HUDEP-2 (cell line): ENCODE data around the gene NR2F2.
"Not testable (repeated sequence)": the region's sequence is repeated elsewhere in the genome, so short reads cannot be mapped to it uniquely, and the experiment has no call there.

Experiments used
- DNase-seq, 76 experiments: peaks; one replicate each; lab custom pipeline; 2025; ENCODE audit not compliant: unreplicated experiment in 76 of 76; lab: John Stamatoyannopoulos, UW

Gene NR2F2

GRCh38 chr15:96365781-96366525 lies 35.5 kb downstream of the NR2F2 start:
- no peak for DNase-seq

- DNase-seq: no peak
Measured at GRCh38 chr15:96366526-96366877, 36.0 kb downstream of the NR2F2 start.

- DNase-seq: no peak
Measured at GRCh38 chr15:96367311-96368200, 37.1 kb downstream of the NR2F2 start.

GRCh38 chr15:96369351-96369750 lies 38.9 kb downstream of the NR2F2 start:
- no peak for DNase-seq

- no peak for DNase-seq
Measured at GRCh38 chr15:96369825-96370621, 39.5 kb downstream of the NR2F2 start.

- no peak for DNase-seq
Measured at GRCh38 chr15:96372554-96372953, 42.1 kb downstream of the NR2F2 start.

- DNase-seq: no peak
Measured at GRCh38 chr15:96374499-96374898, 44.0 kb downstream of the NR2F2 start.

- not testable (repeated sequence) for DNase-seq
Measured at GRCh38 chr15:96379592-96379991, 49.1 kb downstream of the NR2F2 start.

- no peak for DNase-seq
Measured at GRCh38 chr15:96381463-96381862, 51.0 kb downstream of the NR2F2 start.

GRCh38 chr15:96385195-96385594 lies 54.7 kb downstream of the NR2F2 start:
- no peak for DNase-seq

GRCh38 chr15:96388673-96389072 lies 58.2 kb downstream of the NR2F2 start:
- DNase-seq: no peak
